ENCODE data around the gene H3-3A.

Gene H3-3A

GRCh38 chr1:226116673-226117072, 54.2 kb downstream of the H3-3A start:
- no peak for FAIRE-seq

DNA sequence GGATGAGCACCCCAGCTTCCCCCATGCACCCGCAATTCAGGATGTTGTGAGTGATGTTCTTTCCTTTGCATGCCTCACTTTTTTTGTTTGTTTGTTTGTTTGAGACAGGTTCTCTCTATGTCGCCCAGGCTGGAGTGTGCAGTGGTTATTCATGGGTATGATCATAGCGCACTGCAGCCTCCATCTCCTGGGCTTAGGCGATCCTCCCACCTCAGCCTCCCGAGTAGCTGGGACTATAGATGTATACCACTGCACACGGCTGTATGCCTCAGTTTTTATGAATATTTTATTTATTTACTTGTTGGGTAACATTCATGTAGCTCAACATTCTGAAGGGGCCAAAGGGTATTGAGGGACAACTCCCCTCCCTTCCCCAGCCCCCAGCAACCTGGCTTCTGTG, 54.8 kb downstream of the H3-3A start:
- FAIRE-seq, result no peak

DNA sequence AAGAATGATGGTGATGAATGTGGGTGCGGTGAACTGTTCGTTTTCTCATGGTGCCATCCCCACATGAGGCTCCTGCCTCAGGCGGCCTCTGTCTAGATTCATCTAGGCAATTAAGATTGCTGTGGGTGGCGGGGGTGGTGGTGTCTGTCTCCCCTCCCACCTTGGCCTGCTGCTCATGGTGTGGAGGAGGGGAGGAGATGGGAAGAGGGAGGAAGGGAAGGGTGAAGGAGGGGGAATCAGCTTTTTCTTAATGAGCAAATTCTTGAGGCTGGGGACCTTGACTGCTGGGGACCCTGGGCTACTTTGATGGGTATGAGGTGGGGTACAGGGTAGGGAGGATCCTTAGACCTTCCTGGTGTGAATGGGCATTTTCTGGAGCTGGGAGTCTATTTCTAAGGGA, 55.8 kb downstream of the H3-3A start:
- FAIRE-seq, result no peak

DNA sequence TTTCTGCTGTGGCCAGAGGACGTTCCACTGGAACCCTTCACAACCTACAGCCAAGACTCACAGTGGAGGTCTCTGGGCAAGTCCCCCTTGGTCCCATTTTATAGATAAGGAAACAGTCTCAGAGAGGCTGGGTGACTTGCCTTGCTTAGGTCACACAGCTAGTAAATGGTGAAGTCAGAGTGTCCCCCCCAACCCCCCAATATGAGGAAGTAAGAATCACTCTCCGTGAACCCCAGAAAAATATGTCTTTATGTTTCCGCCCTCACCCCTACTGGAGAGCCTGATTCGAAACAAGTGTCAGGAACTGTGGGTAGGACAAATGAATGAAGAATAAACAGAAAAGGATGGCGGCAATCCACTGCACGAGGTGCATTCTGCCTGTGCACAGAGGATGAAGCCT, 56.7 kb downstream of the H3-3A start:
- FAIRE-seq, result no peak

GRCh38 chr1:226120398-226120797, 57.9 kb downstream of the H3-3A start:
- FAIRE-seq, result no peak

- FAIRE-seq, result no peak
Measured at GRCh38 chr1:226121049-226121586, 58.6 kb downstream of the H3-3A start.

All from colon (tissue), 2 donors.